Activated CD4-positive, alpha-beta T cell treated with anti-CD3 and anti-CD28 coated beads for 4 hours (primary cell): ENCODE results near the gene PIGBOS1.
"Not testable (repeated sequence)": the region's sequence is repeated elsewhere in the genome, so short reads cannot be mapped to it uniquely, and the experiment has no call there.

Experiments
- DNase-seq, 2 donors: peaks; one replicate each; pipeline ENCODE4 v3.0.0-alpha.2; 2020

Gene PIGBOS1

GRCh38 chr15:55318588-55319494, at the start of gene PIGBOS1, which contains the start of gene PIGB:
Gene PIGBOS1 (minus strand): TSS chr15:55319123. CDS start chr15:55317792, 1,331 bp downstream.
Gene PIGB (plus strand): TSS chr15:55319222. CDS start chr15:55319251, 29 bp downstream.
- DNase-seq: peak; percentile 70 to 74

- no peak for DNase-seq
These were observed 48.1 kb upstream of the PIGBOS1 start for GRCh38 chr15:55366981-55367380.

- no peak for DNase-seq
These were observed 43.7 kb upstream of the PIGBOS1 start for GRCh38 chr15:55362641-55363040.

- no peak for DNase-seq
These were observed 42.1 kb upstream of the PIGBOS1 start for GRCh38 chr15:55361048-55361447.

- no peak for DNase-seq
These were observed 41.3 kb upstream of the PIGBOS1 start for GRCh38 chr15:55360256-55360655.

- DNase-seq: no peak
These were observed 39.5 kb upstream of the PIGBOS1 start for GRCh38 chr15:55358471-55358870.

- DNase-seq: no peak
These were observed 38.9 kb upstream of the PIGBOS1 start for GRCh38 chr15:55357774-55358173.

GRCh38 chr15:55356985-55357585, 38.2 kb upstream of the PIGBOS1 start:
- no peak for DNase-seq

- no peak for DNase-seq
These were observed 34.1 kb upstream of the PIGBOS1 start for GRCh38 chr15:55353025-55353424.

GRCh38 chr15:55349282-55349681, 30.4 kb upstream of the PIGBOS1 start:
- no peak for DNase-seq

GRCh38 chr15:55348281-55348778, 29.4 kb upstream of the PIGBOS1 start:
- DNase-seq: no peak

GRCh38 chr15:55344206-55344605, 25.3 kb upstream of the PIGBOS1 start:
- no peak for DNase-seq

GRCh38 chr15:55343168-55343567, 24.2 kb upstream of the PIGBOS1 start:
- DNase-seq: no peak

- no peak for DNase-seq
These were observed 18.2 kb upstream of the PIGBOS1 start for GRCh38 chr15:55337160-55337559.

- DNase-seq: no peak
These were observed 16.1 kb upstream of the PIGBOS1 start for GRCh38 chr15:55334997-55335396.

GRCh38 chr15:55334371-55334770, 15.4 kb upstream of the PIGBOS1 start:
- DNase-seq: no peak

GRCh38 chr15:55327387-55327786, 8.5 kb upstream of the PIGBOS1 start:
- DNase-seq: no peak

- DNase-seq: no peak
These were observed 3.5 kb upstream of the PIGBOS1 start for GRCh38 chr15:55322467-55322866.

GRCh38 chr15:55320963-55321362, 2.0 kb upstream of the PIGBOS1 start:
- no peak for DNase-seq

- DNase-seq: no peak
These were observed 1.3 kb upstream of the PIGBOS1 start for GRCh38 chr15:55320238-55320550.

GRCh38 chr15:55319537-55320237, 764 bp upstream of the PIGBOS1 start:
- DNase-seq: no peak

- not testable (repeated sequence) for DNase-seq
These were observed 16.1 kb downstream of the PIGBOS1 start for GRCh38 chr15:55302801-55303200.

- DNase-seq: no peak
These were observed 21.6 kb downstream of the PIGBOS1 start for GRCh38 chr15:55297315-55297714.
